HG03442 (cell line): Measurements from ENCODE around the gene BTBD3.

Experiments used
- ATAC-seq: cut with Tn5 transposase; IDR thresholded peaks from one replicate; pipeline ENCODE4 v1.9.1; 2021; ENCODE audit warnings: mild to moderate bottlenecking, moderate library complexity; ENCODE audit not compliant: unreplicated experiment

The BTBD3 gene

DNA sequence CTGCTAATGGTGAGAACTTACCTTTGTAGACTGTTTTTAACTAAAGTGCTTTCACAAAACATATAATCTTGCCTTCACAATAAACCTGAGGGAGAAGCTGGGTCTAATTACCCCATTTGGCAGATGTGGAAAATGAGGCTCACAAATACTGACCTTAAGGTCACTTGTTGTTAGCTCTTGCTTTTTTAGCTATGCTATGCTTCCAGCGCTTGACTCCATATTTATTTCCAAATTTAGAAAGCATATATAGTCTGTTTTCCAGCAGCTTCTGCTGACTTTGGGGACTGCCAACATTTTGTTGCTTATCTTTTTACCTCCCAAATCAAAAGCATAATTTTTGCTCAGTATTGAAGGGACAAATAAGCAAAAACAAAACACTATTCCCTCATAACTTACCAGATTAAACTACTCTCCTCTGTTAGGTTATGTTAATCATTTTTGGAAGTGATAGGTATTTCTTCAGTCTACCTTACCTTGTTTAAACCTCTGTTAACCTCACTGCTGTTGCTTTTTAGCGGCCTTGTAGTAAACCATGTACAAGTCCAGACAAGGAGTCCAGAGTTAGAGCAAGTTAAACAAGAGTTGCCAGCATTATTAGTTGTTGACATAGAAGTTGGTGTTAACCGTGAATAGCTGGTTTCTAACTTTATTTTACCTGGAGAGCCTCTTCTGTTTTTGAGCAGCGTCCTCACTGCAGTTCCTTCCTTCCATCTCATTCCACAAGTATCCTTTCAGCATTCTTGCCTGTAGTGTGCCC lies 4.9 kb upstream of the BTBD3 start:
- ATAC-seq = no peak

- no peak for ATAC-seq
These were observed 725 bp downstream of the BTBD3 start for GRCh38 chr20:11918391-11918845.

- no peak for ATAC-seq
These were observed 1.3 kb downstream of the BTBD3 start for GRCh38 chr20:11918981-11919380.

DNA sequence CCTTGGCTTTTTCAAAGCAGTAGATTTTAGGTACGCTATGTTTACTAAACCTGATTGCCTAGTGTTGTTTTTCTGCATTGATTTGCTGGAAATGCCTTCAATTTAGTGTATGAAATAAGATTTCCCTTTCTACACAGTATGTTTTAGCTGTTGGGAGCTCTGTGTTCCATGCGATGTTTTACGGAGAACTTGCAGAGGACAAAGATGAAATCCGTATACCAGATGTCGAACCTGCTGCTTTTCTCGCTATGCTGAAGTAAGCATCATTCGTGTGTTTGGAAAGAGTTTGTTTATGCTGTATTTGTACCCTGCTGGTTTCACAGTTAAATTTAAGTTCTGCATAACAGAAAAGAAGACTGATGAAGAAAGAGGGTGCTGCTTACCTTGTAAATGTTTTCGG lies 1.9 kb downstream of the BTBD3 start:
- ATAC-seq = no peak

DNA sequence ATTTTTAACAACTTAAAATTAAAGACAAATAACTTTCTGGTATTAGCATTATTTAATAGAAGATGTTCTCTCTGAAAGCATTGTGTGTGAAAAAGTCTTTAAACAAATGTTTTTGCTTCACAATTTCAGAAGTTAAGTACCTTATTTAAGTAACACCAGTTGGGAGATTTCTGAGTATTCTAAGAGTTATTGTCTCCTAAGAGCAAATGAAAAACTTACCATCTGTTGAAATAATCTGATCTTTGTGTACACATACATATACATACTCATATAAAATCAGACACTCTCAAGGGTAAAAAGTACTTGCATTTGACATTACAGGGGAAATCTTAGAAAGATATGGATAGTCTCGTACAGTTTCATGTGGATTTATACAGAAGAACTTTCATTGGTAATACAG lies 2.4 kb downstream of the BTBD3 start:
- ATAC-seq = no peak

- no peak for ATAC-seq
These were observed 3.6 kb downstream of the BTBD3 start for GRCh38 chr20:11921321-11921720.

DNA sequence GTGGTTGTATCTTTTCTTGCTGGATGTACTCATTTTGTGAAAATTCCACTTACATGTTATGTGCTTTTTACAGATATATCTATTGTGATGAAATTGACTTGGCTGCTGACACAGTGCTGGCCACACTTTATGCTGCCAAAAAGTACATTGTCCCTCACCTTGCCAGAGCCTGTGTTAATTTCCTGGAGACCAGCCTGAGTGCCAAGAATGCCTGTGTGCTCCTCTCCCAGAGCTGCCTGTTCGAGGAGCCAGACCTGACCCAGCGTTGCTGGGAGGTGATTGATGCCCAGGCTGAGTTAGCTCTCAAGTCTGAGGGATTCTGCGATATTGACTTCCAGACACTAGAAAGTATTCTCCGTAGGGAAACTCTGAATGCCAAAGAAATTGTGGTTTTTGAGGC lies 4.9 kb downstream of the BTBD3 start:
- no peak for ATAC-seq

GRCh38 chr20:11924923-11925322 lies 7.2 kb downstream of the BTBD3 start:
- ATAC-seq = no peak

GRCh38 chr20:11926292-11926998 lies 8.8 kb downstream of the BTBD3 start:
- no peak for ATAC-seq

- no peak for ATAC-seq
These were observed 12.3 kb downstream of the BTBD3 start for GRCh38 chr20:11929947-11930346.

DNA sequence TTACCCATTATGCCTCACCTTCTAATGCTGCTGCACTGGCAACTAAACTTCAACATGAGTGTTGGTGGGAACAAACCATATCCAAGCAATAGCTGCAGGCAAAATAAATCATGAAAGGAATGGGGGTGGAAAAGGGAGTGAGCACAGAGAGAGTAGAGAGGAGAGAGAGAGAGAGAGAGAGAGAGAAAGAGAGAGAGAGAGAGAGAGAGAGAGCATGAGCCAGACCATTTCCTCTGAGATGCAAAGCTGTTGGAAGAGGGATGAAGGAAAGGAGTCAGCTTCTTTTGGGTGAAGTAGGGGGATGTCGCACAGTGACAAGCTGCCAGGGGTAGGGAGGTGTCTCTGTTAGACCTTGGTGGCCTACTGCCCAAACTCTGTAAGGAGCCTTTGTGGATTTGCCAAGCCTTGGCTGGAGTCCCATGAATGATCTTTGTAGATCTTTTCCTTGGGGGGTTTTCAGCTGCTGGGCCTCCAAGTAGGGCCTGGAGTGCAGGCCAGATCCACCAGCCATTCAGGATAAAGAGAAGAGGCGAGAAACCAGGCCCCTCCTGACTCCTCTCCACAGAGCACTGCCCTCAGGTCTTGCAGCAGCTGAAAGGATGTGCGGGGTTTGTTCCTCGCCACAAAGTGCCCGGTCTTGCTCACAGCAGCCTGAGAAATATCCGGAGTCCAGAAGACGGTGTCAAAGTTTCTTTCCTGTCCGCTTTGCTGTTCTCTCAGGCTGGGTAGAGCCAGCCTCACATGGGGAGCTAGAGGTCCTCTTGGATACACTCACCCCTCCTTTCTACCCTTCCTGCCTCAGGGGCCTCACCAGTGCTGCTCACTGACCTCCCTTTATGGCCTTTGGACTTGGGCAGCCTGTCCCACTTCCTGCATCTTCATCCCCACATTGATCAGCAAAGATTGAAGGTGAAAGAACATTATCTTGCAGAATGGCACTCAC lies 17.8 kb downstream of the BTBD3 start:
- no peak for ATAC-seq

GRCh38 chr20:11936157-11936556 lies 18.5 kb downstream of the BTBD3 start:
- ATAC-seq = no peak

GRCh38 chr20:11937230-11937629 lies 19.5 kb downstream of the BTBD3 start:
- ATAC-seq = no peak

DNA sequence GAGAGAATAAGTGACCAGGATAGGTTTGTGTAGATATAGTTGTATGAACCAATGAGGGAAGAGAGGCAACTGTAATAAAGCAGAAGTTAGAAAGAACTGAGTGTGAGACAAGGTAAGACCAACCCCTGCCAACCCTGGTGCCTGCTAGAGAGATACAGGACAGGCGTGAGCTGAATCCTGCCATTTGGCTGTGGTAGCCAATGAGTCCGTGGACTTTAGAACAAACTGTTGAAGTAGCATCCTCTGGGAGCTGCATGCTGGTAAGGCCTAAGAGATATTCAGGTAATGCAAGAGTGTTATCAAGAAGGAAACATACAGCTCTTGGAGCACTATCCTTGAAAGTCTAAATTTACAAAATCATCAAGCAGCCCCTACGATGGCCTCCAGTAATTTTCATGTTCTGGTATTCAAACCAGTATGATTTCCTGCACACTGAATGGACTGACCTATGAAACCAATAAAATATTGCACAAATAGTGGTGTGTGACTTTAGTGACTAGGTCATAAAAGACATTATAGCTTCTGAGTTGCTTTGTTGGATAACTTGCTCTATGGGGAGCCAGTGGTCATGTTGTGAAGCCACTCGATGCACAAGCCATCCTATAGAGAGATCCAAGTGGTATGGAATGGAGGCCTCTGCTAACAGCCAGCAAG lies 24.0 kb downstream of the BTBD3 start:
- ATAC-seq = no peak

DNA sequence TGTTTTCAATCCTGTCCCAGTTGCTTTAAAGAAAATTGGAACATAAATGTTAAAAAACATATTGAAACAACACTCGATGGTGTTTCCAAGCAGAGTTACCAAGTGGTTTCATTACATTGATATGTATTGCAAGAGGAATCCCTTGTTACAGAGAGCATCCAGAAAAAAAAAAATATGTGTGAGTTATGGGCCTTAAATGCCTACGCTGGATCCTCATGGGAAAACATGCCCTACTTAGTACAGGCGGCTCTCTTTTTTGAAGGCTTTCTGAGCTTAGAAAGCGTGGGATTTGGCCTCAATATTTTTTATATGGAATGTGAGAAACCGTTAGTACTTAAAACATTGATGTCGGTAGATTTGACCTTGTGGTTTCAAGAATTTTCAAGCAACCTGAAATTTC lies 26.1 kb downstream of the BTBD3 start:
- no peak for ATAC-seq

GRCh38 chr20:11948806-11949205 lies 31.1 kb downstream of the BTBD3 start:
- ATAC-seq = no peak

DNA sequence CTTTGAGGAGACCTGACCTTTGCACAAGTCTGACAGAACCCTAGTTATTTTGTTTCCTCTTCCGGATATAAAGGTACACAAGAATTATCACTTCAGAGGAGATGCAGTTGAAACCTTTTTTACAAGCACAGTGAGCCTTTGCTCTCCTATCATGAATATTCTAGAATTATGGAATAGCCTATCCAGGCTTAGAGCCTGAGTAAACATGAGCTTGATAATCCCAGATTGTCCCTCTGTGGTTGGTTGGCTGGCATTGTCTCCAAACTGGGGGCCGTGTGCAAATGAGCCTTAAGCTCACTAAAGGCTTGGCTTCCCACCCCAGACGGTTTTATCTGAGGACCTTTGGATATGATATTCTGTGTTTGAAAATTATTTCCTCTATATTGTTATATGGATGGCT lies 32.0 kb downstream of the BTBD3 start:
- no peak for ATAC-seq

DNA sequence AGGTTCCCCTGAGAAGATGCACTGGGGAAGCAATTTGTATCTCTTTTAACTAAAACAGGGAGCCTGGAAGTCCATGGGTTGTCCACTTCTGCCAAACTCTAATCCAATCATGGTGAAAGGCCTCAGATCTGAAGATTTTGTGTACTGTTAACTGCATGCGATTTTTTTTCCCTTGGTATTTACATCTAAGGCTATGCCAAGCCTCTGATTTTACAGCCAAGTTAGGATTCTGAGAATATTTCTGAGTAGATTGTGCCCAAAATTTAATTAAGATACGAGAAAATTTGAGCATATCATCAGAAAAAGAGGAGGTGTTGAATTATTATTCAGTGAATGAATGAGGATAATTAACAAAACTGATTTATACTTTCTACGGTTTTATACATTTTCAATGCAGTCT lies 34.0 kb downstream of the BTBD3 start:
- no peak for ATAC-seq

DNA sequence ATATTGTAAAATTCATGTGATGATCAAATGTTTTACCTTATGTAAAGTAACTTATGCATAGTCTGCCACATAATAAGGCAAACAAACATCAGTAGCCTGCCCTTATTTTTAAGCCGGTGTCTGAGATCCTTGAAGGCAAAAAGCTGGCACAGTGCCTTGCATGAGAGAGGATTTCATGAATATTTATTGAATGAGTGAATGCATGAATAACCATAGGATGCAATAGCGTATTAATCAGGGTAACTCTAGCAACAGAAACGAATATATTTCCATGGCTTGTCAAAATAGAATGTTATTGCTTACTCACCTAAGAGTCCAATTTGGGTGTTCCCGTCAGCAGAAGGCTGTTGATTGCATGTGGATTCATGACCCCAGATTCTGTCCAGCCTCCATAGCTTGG lies 34.9 kb downstream of the BTBD3 start:
- ATAC-seq = no peak

DNA sequence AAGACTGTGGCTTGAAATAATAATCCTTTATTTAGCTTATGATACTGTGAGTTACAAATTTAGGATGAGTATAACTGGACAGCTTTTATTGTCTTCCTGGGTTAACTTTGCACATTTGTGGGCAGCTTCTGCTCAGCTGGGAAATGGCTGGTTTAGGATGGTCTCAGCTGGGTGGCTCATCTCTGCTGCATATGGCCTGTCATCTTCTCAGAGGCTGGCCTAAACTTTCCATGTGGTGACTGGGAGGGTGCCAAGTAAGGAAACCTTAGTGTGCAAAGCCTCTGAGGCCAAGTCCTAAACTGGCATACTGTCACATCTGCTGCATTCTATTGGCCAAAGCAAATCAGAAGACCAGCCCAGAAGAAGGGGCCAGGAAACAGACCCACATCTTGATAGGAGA lies 40.2 kb downstream of the BTBD3 start:
- ATAC-seq = no peak

- ATAC-seq = no peak
These were observed 41.2 kb downstream of the BTBD3 start for GRCh38 chr20:11958855-11959254.
